Mesenchymal stem cell (in vitro differentiated cells and primary cell): Measurements from ENCODE around the gene HCLS1.

Source experiments
- DNase-seq: peaks from one replicate; pipeline ENCODE4 v3.0.0-alpha.2; 2013
- H2AFZ ChIP-seq: one replicate; pipeline ENCODE4 v1.6.1; 2013; ENCODE audit warnings: low read depth, mild to moderate bottlenecking, control low read depth, inconsistent platforms, low read length, moderate library complexity
- H2AK5ac ChIP-seq: 2 replicates; pipeline ENCODE4 v1.6.1; 2013; ENCODE audit warnings: low read length, moderate library complexity, mild to moderate bottlenecking, inconsistent platforms; ENCODE audit not compliant: severe bottlenecking
- H2BK120ac ChIP-seq: one replicate; pipeline ENCODE4 v1.6.1; 2013; ENCODE audit warnings: low read depth, mild to moderate bottlenecking, inconsistent platforms, low read length, moderate library complexity
- H2BK12ac ChIP-seq, 2 experiments: one replicate each; pipeline ENCODE4 v1.6.1; 2013; ENCODE audit warnings: inconsistent platforms in 2 of 2, low read length in 2 of 2, mild to moderate bottlenecking in 2 of 2, moderate library complexity in 2 of 2, control low read depth in 1 of 2
- H2BK15ac ChIP-seq: one replicate; pipeline ENCODE4 v1.6.1; 2013; ENCODE audit warnings: mild to moderate bottlenecking, low read depth, inconsistent platforms; ENCODE audit not compliant: poor library complexity, severe bottlenecking
- H2BK5ac ChIP-seq: 2 replicates; pipeline ENCODE4 v1.6.1; 2013; ENCODE audit warnings: low read depth, mild to moderate bottlenecking, low read length, control low read depth, inconsistent platforms; ENCODE audit not compliant: poor library complexity, severe bottlenecking
- H3K14ac ChIP-seq, 2 experiments: one replicate each; pipeline ENCODE4 v1.6.1; 2013; ENCODE audit warnings: inconsistent platforms in 2 of 2, low read length in 2 of 2, control low read depth in 1 of 2, mild to moderate bottlenecking in 1 of 2, moderate library complexity in 1 of 2
- H3K18ac ChIP-seq, 2 experiments: one replicate each; pipeline ENCODE4 v1.6.1; 2013; ENCODE audit warnings: inconsistent platforms in 2 of 2, low read length in 2 of 2, control low read depth in 1 of 2, low read depth in 1 of 2, mild to moderate bottlenecking in 1 of 2
- H3K23ac ChIP-seq, 2 experiments: one replicate each; pipeline ENCODE4 v1.6.1; 2013; ENCODE audit warnings: inconsistent platforms in 2 of 2, low read length in 2 of 2, mild to moderate bottlenecking in 2 of 2, moderate library complexity in 2 of 2, control low read depth in 1 of 2
- H3K27ac ChIP-seq: 2 replicates; pipeline ENCODE4 v1.5.1; 2013; ENCODE audit warnings: mild to moderate bottlenecking, moderate library complexity, low read length, control low read depth, inconsistent platforms; ENCODE audit not compliant: poor library complexity, severe bottlenecking
- H3K27me3 ChIP-seq, 2 experiments: 2 replicates each; pipeline versions ENCODE4 v1.6.1 to v1.7.0; 2013; ENCODE audit warnings: low read length in 2 of 2, mild to moderate bottlenecking in 2 of 2, moderate library complexity in 2 of 2, control low read depth in 1 of 2, inconsistent platforms in 1 of 2; ENCODE audit not compliant: control insufficient read depth in 1 of 2, insufficient read depth in 1 of 2
- H3K36me3 ChIP-seq, 2 experiments: 2 replicates each; pipeline versions ENCODE4 v1.6.1 to v1.7.0; 2013; ENCODE audit warnings: low read length in 2 of 2, control low read depth in 1 of 2, inconsistent platforms in 1 of 2, low read depth in 1 of 2, mild to moderate bottlenecking in 1 of 2; ENCODE audit not compliant: insufficient read depth in 2 of 2, control insufficient read depth in 1 of 2
- H3K4ac ChIP-seq, 2 experiments: one replicate each; pipeline ENCODE4 v1.6.1; 2013; ENCODE audit warnings: inconsistent platforms in 2 of 2, low read length in 2 of 2, mild to moderate bottlenecking in 2 of 2, moderate library complexity in 2 of 2, control low read depth in 1 of 2, low read depth in 1 of 2
- H3K4me1 ChIP-seq: 2 replicates; pipeline ENCODE4 v1.6.1; 2013; ENCODE audit warnings: low read depth, low read length, control low read depth; ENCODE audit not compliant: control insufficient read depth, insufficient read depth
- H3K4me2 ChIP-seq: 2 replicates; pipeline ENCODE4 v1.6.1; 2013; ENCODE audit warnings: low read length, mild to moderate bottlenecking, inconsistent platforms; ENCODE audit not compliant: poor library complexity, severe bottlenecking
- H3K4me3 ChIP-seq, 2 experiments: 2 replicates each; pipeline versions ENCODE4 v1.5.1 to v1.7.0; 2013; ENCODE audit warnings: low read length in 2 of 2, mild to moderate bottlenecking in 2 of 2, control low read depth in 1 of 2, low read depth in 1 of 2; ENCODE audit not compliant: insufficient read depth in 1 of 2
- H3K79me1 ChIP-seq: replicated peaks from 2 replicates; pipeline ENCODE4 v1.6.1; 2013; ENCODE audit warnings: mild to moderate bottlenecking, control low read depth, low read length, inconsistent platforms; ENCODE audit not compliant: poor library complexity, severe bottlenecking
- H3K9ac ChIP-seq: 2 replicates; pipeline ENCODE4 v1.7.0; 2013; ENCODE audit warnings: mild to moderate bottlenecking, low read length, moderate library complexity
- H3K9me3 ChIP-seq: 2 replicates; pipeline ENCODE4 v1.7.0; 2013; ENCODE audit warnings: mild to moderate bottlenecking, low read length; ENCODE audit not compliant: control insufficient read depth
- H4K8ac ChIP-seq: one replicate; pipeline ENCODE4 v1.6.1; 2013; ENCODE audit warnings: inconsistent platforms, mild to moderate bottlenecking, low read length, moderate library complexity
- H4K91ac ChIP-seq: one replicate; pipeline ENCODE4 v1.6.1; 2013; ENCODE audit warnings: mild to moderate bottlenecking, low read length, inconsistent platforms
- WGBS: methylation state at CpG from one replicate; pipeline ENCODE4 v1.1.7; 2013; ENCODE audit warnings: mixed read lengths; 5-methylcytosine and 5-hydroxymethylcytosine counted together

Gene HCLS1

GRCh38 chr3:121637922-121638321 is 22.8 kb downstream of the HCLS1 start:
- H3K27ac ChIP-seq = no peak overlapping the region
- no peak overlapping the region for H3K9ac ChIP-seq
- no peak overlapping the region for H3K23ac ChIP-seq
- no peak overlapping the region for H4K8ac ChIP-seq
- no peak overlapping the region for H2AK5ac ChIP-seq
- H3K4me2 ChIP-seq = no peak overlapping the region
- H2BK12ac ChIP-seq = no peak overlapping the region
- no peaks in the 10 kb centered on the region for H3K36me3 ChIP-seq
- no peak overlapping the region for H2BK120ac ChIP-seq
- H2AFZ ChIP-seq = no peak overlapping the region
- H3K9me3 ChIP-seq = no peaks in the 10 kb centered on the region
- H3K27me3 ChIP-seq = no peaks in the 10 kb centered on the region
- H4K91ac ChIP-seq = no peak overlapping the region
- no peak overlapping the region for H2BK5ac ChIP-seq
- no peak overlapping the region for H3K18ac ChIP-seq
- DNase-seq = no peak
- no peaks in the 10 kb centered on the region for H3K79me1 ChIP-seq
- H3K4me1 ChIP-seq = no peaks in the 10 kb centered on the region
- no peak overlapping the region for H3K14ac ChIP-seq
- H3K4ac ChIP-seq = no peak overlapping the region
- H2BK15ac ChIP-seq = no peak overlapping the region
- no peak overlapping the region for H3K4me3 ChIP-seq
- 80% methylated on average over 1 of the region's 1 CpG for WGBS

- Histone ChIP-seq H3K4me3 (no peak overlapping the region), H4K91ac (no peak overlapping the region), H3K79me1 (no peaks in the 10 kb centered on the region), H3K14ac (no peak overlapping the region), H4K8ac (no peak overlapping the region), H3K27me3 (no peaks in the 10 kb centered on the region), H2AFZ (no peak overlapping the region), H3K9ac (no peak overlapping the region), H3K23ac (no peak overlapping the region), H3K36me3 (no peaks in the 10 kb centered on the region), H3K4me1 (no peaks in the 10 kb centered on the region), H2AK5ac (no peak overlapping the region), H3K9me3 (no peaks in the 10 kb centered on the region), H3K27ac (no peak overlapping the region), H2BK12ac (no peak overlapping the region), H3K4ac (no peak overlapping the region), H2BK15ac (no peak overlapping the region), H3K4me2 (no peak overlapping the region), H3K18ac (no peak overlapping the region), H2BK120ac (no peak overlapping the region), H2BK5ac (no peak overlapping the region)
- DNase-seq = no peak
- 100% methylated on average over 1 of the region's 1 CpG for WGBS
Observed at GRCh38 chr3:121630355-121630754, 30.3 kb downstream of the HCLS1 start.

GRCh38 chr3:121629601-121630000 is 31.1 kb downstream of the HCLS1 start:
- 85% methylated on average over 6 of the region's 6 CpGs for WGBS
- Histone ChIP-seq H2BK120ac (no peak overlapping the region), H3K4me3 (no peak overlapping the region)

GRCh38 chr3:121627622-121628021 is 33.1 kb downstream of the HCLS1 start:
- Histone ChIP-seq H4K8ac (no peak overlapping the region), H3K9me3 (no peaks in the 10 kb centered on the region), H3K23ac (no peak overlapping the region), H3K4me3 (no peak overlapping the region), H4K91ac (no peak overlapping the region), H3K4me1 (no peaks in the 10 kb centered on the region), H3K4me2 (no peak overlapping the region), H3K9ac (no peak overlapping the region), H3K79me1 (no peaks in the 10 kb centered on the region), H3K18ac (no peak overlapping the region), H2AFZ (no peak overlapping the region), H3K4ac (no peak overlapping the region), H3K27ac (no peak overlapping the region), H2BK120ac (no peak overlapping the region), H2AK5ac (no peak overlapping the region), H2BK5ac (no peak overlapping the region), H2BK15ac (no peak overlapping the region), H3K27me3 (peaks cover 0 to 1% of the 10 kb centered on the region in 2 experiments), H2BK12ac (no peak overlapping the region), H3K14ac (no peak overlapping the region), H3K36me3 (no peaks in the 10 kb centered on the region)
- no peak for DNase-seq
- WGBS = 43% methylated on average over 2 of the region's 3 CpGs

More at GRCh38 chr3:121629601-121630000, 31.1 kb downstream of the HCLS1 start:
- no peak overlapping the region for H3K4ac ChIP-seq
- H2BK5ac ChIP-seq = no peak overlapping the region
- DNase-seq = no peak
- H2AFZ ChIP-seq = no peak overlapping the region
- H3K9me3 ChIP-seq = no peaks in the 10 kb centered on the region
- no peak overlapping the region for H4K8ac ChIP-seq
- no peak overlapping the region for H3K27ac ChIP-seq
- H3K27me3 ChIP-seq = no peaks in the 10 kb centered on the region
- H4K91ac ChIP-seq = no peak overlapping the region
- no peak overlapping the region for H2BK12ac ChIP-seq
- no peak overlapping the region for H3K18ac ChIP-seq
- no peak overlapping the region for H3K9ac ChIP-seq
- no peak overlapping the region for H3K23ac ChIP-seq
- no peak overlapping the region for H2AK5ac ChIP-seq
- no peak overlapping the region for H3K4me2 ChIP-seq
- no peaks in the 10 kb centered on the region for H3K4me1 ChIP-seq
- no peaks in the 10 kb centered on the region for H3K79me1 ChIP-seq
- H2BK15ac ChIP-seq = no peak overlapping the region
- no peaks in the 10 kb centered on the region for H3K36me3 ChIP-seq
- no peak overlapping the region for H3K14ac ChIP-seq
